ENCODE measurements around the gene C17orf113. TPM values are rescaled to one million over a fixed set of nuclear protein-coding genes. Genes with fewer than 3 reads are reported as not detected.

C17orf113 gene
- total and polyA plus RNA-seq, 2 experiments from 2014 or later = 0.29 to 2.1 TPM

DNA sequence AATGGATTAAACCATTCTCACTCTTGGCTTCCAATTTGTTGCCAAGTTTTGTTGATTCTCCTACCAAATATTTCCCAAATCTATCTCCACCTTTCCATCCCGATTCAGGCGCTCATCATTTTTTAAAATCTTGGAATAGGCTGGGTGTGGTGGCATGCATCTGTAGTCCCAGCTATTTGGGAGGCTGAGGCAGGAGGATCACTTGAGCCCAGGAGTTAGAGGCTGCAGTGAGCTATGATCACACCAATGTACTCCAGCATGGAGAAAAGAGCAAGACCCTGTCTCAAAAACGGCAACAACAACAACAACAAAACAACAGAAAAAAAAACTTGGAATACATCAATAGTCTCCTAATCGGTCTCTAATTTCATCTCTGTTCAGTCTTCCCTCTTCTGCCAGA is 31.4 kb downstream of the C17orf113 start (continued):
- TF ChIP-seq, protein P1, sequence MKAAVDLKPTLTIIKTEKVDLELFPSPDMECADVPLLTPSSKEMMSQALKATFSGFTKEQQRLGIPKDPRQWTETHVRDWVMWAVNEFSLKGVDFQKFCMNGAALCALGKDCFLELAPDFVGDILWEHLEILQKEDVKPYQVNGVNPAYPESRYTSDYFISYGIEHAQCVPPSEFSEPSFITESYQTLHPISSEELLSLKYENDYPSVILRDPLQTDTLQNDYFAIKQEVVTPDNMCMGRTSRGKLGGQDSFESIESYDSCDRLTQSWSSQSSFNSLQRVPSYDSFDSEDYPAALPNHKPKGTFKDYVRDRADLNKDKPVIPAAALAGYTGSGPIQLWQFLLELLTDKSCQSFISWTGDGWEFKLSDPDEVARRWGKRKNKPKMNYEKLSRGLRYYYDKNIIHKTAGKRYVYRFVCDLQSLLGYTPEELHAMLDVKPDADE (IDR thresholded peaks at IDR 0.05) = no peak
- TF ChIP-seq ZNF114 (CRISPR knock-in tag; IDR thresholded peaks at IDR 0.05) (no peak), STAT1 (IDR thresholded peaks at IDR 0.05; ENCODE audit: unreplicated experiment) (no peak), EZH2phosphoT487 (IDR thresholded peaks at IDR 0.05; ENCODE audit: unreplicated experiment) (no peak)
- TF ChIP-seq, protein P2, sequence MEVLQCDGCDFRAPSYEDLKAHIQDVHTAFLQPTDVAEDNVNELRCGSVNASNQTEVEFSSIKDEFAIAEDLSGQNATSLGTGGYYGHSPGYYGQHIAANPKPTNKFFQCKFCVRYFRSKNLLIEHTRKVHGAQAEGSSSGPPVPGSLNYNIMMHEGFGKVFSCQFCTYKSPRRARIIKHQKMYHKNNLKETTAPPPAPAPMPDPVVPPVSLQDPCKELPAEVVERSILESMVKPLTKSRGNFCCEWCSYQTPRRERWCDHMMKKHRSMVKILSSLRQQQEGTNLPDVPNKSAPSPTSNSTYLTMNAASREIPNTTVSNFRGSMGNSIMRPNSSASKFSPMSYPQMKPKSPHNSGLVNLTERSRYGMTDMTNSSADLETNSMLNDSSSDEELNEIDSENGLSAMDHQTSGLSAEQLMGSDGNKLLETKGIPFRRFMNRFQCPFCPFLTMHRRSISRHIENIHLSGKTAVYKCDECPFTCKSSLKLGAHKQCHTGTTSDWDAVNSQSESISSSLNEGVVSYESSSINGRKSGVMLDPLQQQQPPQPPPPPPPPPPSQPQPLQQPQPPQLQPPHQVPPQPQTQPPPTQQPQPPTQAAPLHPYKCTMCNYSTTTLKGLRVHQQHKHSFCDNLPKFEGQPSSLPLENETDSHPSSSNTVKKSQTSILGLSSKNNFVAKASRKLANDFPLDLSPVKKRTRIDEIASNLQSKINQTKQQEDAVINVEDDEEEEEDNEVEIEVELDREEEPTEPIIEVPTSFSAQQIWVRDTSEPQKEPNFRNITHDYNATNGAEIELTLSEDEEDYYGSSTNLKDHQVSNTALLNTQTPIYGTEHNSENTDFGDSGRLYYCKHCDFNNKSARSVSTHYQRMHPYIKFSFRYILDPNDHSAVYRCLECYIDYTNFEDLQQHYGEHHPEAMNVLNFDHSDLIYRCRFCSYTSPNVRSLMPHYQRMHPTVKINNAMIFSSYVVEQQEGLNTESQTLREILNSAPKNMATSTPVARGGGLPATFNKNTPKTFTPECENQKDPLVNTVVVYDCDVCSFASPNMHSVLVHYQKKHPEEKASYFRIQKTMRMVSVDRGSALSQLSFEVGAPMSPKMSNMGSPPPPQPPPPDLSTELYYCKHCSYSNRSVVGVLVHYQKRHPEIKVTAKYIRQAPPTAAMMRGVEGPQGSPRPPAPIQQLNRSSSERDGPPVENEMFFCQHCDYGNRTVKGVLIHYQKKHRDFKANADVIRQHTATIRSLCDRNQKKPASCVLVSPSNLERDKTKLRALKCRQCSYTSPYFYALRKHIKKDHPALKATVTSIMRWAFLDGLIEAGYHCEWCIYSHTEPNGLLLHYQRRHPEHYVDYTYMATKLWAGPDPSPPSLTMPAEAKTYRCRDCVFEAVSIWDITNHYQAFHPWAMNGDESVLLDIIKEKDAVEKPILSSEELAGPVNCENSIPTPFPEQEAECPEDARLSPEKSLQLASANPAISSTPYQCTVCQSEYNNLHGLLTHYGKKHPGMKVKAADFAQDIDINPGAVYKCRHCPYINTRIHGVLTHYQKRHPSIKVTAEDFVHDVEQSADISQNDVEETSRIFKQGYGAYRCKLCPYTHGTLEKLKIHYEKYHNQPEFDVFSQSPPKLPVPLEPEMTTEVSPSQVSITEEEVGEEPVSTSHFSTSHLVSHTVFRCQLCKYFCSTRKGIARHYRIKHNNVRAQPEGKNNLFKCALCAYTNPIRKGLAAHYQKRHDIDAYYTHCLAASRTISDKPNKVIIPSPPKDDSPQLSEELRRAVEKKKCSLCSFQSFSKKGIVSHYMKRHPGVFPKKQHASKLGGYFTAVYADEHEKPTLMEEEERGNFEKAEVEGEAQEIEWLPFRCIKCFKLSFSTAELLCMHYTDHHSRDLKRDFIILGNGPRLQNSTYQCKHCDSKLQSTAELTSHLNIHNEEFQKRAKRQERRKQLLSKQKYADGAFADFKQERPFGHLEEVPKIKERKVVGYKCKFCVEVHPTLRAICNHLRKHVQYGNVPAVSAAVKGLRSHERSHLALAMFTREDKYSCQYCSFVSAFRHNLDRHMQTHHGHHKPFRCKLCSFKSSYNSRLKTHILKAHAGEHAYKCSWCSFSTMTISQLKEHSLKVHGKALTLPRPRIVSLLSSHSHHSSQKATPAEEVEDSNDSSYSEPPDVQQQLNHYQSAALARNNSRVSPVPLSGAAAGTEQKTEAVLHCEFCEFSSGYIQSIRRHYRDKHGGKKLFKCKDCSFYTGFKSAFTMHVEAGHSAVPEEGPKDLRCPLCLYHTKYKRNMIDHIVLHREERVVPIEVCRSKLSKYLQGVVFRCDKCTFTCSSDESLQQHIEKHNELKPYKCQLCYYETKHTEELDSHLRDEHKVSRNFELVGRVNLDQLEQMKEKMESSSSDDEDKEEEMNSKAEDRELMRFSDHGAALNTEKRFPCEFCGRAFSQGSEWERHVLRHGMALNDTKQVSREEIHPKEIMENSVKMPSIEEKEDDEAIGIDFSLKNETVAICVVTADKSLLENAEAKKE (CRISPR knock-in tag; IDR thresholded peaks at IDR 0.05) = no peak

DNA sequence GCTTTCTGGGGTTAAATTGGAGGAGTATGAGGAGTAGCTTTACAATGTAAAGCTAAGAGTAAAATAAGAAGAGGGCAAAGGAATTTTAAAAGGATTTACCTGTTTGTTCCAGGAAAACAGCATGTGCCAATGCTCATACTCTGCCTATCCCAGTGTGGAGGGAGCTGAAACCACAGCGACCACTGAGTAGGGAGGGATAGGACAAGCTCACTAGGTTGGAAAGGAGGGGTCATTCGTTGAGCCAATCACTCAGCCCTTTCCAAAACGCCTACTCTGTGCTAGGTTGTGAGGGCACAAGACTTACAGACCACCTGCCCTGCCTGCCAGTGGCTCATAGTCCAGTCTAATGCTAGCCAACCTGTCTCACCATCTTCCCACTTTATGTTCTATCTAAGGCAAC is 32.1 kb downstream of the C17orf113 start:
- Mint-ChIP-seq H3K36me3 (ENCODE audit: low read depth) (peaks cover 44% of the 10 kb centered on the region), H3K9me3 (peaks cover 2% of the 10 kb centered on the region; the same call in 1 of the 3 replicates), H3K27me3 (ENCODE audit: insufficient read depth, low read depth, poor library complexity) (peaks cover 11% of the 10 kb centered on the region), H3K27ac (peak overlapping the region; percentile 95), H3K4me3 (peak overlapping the region; percentile 99), H3K4me1 (peaks cover 36% of the 10 kb centered on the region)
- DNase-seq (ENCODE audit: low spot score) (no peak), ATAC-seq (peak; percentile 6)
- Histone ChIP-seq H3K4me1 (ENCODE audit: insufficient read depth) (peaks cover 25% of the 10 kb centered on the region), H3K36me3 (ENCODE audit: insufficient read depth) (peaks cover 6% of the 10 kb centered on the region), H3K79me2 (replicated peaks; ENCODE audit: insufficient read depth) (peaks cover 53% of the 10 kb centered on the region), H3K9me2 (ENCODE audit: insufficient read depth) (peaks cover 9% of the 10 kb centered on the region), H3K27me3 (ENCODE audit: insufficient read depth) (no peaks in the 10 kb centered on the region), H3K4me3 (peak overlapping the region; percentile 93), H2AFZ (no peak overlapping the region), H3K27ac (ENCODE audit: low read depth) (peak overlapping the region; percentile 98), H3K4me2 (peak overlapping the region; percentile 83), H4K20me1 (replicated peaks; ENCODE audit: insufficient read depth) (peaks cover 9% of the 10 kb centered on the region; the same call in 1 of the 2 replicates), H3F3A (replicated peaks; ENCODE audit: low read depth) (peaks cover 35% of the 10 kb centered on the region)
- TF ChIP-seq ZNF114 (CRISPR knock-in tag; IDR thresholded peaks at IDR 0.05) = no peak
- TF ChIP-seq POLR2AphosphoS5 (IDR thresholded peaks at IDR 0.05; ENCODE audit: low read depth) = 0 out of 2 replicates have a peak, but pooled peaks have one; percentile 35
